Stimulated activated CD4-positive, alpha-beta T cell treated with anti-CD3 and anti-CD28 coated beads, Interleukin-4, amount 100 ng/mL, for 48 hours (primary cell): ENCODE measurements around the gene AIRE.

Experiments used
- DNase-seq, 2 donors: peaks; one replicate each; pipeline ENCODE4 v3.0.0-alpha.2; 2020; ENCODE audit warnings: low read depth in 2 of 2

The AIRE gene

DNA sequence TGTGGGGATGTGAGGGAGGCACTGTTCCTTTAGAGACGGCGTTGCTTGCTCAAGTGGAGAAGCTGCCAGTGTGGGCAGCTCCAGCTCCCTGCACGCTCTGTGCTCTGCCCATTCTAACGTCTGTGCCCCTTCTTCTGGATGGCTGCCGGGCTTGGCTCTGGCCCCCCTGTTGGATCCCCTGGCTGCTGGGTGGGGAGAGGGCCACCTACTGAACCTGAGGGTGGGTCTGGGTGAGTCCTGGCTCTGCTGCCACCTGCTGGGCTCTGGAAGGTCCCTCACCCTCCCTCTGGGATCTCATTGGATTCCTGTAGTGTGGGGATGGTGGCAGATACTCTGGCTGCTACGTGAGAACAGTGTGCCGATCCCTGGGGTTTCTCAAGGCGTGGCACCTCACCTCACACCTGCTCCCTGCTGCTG, 19.2 kb downstream of the AIRE start:
- peak; percentile 25 to 30 for DNase-seq

DNA sequence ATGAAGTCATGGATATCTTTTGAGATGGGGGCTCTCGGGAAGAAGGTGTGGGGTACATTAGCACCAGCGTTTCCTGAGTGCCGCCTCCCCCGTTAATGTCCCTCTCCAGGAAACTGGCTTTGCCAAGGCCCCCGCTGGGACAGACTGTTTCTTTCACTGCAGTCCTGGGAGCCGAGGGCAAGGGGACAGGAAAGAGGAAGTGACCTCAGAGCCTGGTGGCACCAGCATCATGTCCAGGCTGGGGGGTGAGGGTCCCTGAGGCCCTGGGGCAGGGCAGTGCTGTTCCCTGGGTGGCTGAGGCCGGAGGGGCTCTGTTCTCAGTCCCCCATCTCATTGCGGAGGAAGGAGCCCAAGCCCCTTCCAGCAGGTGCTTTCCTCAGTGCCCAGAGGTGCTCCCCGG, 20.0 kb downstream of the AIRE start:
- DNase-seq: no peak

DNA sequence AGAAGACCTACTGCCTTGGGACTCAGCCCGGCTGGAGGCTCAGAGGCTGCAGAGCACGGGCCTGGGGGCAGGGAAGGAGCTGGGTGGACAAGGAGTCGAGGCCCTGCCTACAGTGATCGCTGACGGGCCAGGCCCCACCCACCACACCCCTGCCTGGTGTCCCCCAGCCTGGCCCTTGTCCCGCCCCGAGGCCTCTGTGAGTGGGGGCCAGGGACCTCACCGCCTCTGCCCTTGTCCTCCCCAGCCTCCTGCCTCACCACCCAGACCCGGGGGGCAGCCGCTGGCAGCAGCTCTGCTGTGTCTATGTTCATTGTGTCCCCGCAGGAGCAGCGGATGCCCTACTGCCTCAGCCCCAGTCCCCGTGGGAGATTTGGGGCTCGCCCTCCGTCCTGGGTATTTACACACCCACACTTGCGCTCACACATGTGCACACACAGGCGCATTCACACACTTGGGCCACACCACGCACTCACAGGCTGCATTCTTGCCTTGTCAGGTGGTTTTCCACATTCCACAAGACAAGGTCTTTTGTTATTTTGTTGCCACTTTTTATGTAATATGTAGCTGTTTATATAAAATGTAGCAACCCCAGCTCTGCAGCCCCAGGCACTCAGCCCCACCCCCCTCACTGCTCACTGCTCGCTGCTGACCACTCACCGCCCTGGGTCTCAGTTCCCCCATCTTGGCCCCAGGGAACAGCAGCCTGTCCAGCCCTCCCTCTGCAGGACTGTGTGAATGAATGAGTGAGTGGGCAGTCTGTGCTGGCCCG, 21.4 kb downstream of the AIRE start:
- DNase-seq: no peak

DNA sequence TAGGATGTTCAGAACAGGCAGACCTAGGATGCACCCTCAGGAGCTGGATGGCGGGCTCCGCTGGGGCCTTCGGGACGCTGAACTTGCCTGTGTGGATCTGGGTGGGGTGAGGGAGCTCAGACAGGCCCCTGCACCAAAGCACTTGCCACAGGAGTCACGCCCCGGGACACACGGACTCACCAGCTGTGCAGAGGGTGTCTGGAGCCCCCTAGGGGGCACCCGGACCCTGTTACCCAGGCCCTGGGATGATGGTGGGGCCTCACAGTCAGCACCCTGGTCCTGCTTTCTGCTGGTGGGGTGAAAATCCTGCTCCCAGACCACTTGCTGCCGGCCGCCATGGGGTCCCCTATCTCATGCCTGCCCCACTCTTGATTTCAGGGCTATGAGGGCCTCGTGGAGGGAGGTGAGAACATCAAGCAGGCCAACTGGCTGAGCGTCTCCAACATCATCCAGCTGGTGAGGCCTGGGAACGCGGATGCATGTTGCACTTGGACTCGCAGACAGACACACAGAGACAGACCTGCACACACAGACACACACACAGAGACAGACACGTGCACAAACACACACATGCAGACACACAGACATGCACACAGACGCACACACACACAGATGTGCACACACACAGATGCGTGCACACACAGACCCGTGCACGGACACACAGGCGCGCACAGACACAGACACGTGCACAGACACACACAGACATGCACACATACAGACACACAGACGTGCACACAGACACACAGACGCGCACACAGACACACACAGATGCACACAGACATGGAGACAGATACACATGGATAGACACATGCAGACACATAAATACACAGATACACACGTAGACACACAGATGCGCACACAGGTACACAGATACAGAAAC, 25.2 kb downstream of the AIRE start:
- DNase-seq: no peak

DNA sequence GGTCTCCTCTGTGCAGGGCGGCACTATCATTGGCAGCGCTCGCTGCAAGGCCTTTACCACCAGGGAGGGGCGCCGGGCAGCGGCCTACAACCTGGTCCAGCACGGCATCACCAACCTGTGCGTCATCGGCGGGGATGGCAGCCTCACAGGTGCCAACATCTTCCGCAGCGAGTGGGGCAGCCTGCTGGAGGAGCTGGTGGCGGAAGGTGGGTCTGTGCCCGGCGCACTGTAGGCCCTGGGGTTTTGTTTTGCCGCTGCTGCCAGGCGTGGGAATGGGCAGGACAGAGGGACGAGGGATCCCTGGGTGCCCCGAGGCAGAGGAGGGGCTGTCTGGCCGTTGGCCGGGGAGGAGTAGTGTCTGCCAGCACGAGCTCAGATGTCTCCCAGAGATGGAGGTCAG, 26.4 kb downstream of the AIRE start:
- no peak for DNase-seq

DNA sequence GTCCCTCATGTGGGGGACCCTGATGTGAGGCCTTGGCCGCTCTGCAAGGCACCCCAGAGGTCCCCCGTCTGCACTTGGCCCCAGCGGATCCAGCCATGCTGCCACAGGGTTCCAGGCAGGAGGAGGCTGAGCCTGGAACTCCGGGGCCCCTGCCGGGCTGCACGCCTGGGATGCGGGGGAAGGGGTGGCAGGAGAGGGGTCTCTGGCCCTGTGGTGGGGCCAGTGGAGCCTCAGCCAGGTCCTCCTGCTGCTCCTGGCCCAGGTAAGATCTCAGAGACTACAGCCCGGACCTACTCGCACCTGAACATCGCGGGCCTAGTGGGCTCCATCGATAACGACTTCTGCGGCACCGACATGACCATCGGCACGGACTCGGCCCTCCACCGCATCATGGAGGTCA, 27.0 kb downstream of the AIRE start:
- no peak for DNase-seq

DNA sequence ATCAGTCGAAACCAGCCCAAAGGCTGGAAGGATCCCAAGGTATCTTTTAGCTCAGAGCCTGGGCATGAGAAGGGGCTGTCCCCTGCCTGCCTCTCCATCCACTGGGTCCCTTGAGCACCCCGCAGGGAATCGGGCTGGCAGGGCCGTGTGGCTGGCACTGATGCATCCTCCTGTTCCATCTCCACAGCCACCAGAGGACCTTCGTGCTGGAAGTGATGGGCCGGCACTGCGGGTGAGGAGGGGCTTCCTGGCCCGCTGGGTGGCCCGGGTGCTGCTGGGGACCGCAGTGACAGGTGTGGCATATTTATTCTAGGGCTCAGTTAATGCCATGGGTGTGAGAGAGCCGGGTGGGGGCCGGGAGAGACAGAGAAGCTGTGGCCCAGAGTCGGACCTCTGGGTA, 27.8 kb downstream of the AIRE start:
- DNase-seq: no peak

DNA sequence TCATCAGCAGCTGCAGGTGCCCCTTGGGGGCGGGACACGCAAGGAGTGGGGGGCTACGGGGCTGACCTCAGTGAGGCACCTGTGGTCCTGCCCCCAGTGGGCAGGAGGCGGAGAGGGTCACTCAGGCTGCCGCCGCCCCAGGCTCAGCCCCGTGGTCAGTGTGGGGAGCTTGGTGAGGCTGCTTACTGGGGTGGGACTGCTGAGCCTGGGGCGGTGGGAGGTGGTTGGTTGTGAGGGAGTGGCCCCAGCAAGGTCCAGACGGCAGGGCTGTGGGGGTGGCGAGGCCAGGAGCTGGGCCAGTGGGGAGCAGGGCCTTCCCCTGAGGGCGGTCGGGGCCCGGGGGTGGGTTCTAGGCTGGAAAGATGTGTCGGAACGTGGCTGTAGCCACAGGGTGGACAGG, 28.5 kb downstream of the AIRE start:
- DNase-seq: no peak

DNA sequence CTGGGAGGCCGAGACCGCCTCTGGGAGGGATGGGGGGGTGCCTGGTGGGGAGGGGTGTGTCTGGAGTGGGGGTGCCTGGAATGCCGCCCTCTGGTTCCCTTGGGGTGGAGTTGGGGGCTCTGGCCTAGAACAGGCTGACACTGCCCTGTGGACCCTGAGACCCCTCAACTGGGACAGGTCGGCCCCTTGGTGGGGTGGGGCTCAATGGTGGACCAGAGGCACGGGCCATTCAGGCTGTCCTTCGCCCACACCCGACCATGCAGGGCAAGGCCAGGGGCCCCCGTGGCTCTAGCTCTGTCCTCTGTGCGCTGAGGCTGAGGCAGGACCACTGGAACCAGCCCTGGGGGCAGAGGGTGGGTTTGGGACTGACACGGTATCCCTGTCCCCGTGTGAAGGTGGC, 28.9 kb downstream of the AIRE start:
- no peak for DNase-seq

DNA sequence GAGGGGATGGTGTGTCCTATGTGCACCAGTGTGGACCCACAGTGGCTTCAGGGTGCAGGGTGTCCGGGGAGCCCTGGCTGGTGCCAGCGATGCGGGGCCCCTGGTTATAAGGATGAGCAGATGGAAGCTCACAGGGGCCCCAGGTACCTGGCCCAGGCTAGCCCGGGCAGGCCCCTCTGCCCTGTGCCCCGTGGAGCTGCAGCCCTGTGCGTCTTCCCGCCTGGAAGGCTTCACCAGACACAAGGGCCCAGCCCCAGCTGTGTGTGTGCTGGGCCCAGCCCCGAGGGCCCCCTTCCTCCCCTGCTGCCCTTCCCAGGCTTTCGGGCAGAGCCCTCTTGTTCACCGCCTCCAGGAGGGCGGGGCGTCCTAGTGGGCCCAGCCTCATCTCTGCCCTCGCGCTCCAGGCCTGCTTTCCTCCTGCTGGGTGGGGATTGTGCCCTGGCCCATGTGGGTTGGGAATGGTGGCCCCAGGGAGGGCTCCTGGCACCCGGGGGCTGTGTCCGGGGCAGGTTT, 30.1 kb downstream of the AIRE start:
- no peak for DNase-seq

DNA sequence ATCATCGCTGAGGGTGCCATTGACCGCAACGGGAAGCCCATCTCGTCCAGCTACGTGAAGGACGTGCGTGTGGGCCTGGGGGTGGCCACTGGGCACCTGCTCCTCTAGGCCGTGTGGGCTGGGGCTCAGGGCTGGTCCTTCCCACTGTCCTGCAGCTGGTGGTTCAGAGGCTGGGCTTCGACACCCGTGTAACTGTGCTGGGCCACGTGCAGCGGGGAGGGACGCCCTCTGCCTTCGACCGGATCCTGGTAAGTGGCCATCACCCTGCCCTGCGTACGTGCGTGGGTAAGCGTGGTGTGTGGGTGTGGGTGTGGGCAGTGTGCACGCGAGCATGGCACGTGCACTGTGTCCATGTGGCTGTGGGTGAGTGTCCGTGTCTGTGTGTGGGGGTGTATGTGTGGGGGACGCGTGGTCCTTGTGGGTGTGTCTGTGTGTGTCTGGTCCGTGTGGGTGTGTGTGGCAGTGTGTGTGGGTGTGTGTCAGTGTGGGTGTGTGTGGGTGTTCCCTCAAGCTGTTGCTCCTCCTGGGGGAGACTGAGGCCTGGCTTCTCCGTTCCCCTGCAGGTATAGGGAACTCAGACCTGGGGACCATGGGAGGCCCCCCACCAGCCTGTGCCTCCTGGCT, 30.7 kb downstream of the AIRE start:
- no peak for DNase-seq

DNA sequence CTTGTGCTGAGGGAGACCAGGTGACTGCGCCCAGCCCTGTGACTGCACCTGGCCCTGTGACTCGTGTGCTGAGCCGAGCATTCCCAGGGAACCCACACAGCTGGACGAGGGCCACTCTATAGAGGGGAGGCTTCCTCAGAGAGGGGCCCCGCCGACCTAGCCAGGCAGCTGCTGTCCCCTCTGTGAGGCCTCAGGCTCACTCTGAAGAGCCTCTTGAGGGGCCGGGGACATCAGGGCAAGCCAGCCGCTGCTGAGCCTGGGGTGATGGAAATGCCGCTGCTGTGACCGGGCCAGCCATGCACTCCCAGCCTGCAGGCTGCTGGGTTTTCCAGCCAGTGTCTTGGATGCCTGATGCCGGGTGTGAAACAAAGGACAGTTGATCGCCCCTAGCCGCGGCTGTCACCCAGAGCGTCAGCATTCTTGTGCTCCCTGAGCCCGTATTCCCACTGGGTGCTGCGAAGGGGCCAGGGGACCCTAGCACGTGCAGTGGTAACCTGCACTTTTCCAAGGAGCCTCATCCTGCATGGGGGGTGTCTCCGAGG, 31.6 kb downstream of the AIRE start:
- DNase-seq: no peak

DNA sequence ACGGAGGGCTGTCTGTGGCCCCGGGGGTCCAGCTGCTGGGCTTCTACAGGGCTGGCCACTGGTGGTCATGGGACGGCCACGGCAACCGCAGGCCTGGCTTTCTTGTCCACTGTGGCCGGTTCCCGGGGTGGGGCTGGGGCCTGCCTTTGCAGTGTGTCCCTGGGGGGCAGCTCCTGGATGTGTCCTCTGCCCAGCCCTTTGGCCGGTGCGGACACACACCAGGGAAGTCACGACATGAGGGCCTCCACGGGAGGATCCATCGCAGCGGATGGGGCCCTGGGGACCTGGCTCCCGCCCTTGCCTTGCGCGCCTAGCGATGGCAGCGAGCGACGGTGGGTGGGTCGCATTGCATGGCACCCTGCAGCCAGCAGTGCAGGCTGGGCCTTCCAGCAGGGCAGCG, 32.2 kb downstream of the AIRE start:
- DNase-seq: no peak

DNA sequence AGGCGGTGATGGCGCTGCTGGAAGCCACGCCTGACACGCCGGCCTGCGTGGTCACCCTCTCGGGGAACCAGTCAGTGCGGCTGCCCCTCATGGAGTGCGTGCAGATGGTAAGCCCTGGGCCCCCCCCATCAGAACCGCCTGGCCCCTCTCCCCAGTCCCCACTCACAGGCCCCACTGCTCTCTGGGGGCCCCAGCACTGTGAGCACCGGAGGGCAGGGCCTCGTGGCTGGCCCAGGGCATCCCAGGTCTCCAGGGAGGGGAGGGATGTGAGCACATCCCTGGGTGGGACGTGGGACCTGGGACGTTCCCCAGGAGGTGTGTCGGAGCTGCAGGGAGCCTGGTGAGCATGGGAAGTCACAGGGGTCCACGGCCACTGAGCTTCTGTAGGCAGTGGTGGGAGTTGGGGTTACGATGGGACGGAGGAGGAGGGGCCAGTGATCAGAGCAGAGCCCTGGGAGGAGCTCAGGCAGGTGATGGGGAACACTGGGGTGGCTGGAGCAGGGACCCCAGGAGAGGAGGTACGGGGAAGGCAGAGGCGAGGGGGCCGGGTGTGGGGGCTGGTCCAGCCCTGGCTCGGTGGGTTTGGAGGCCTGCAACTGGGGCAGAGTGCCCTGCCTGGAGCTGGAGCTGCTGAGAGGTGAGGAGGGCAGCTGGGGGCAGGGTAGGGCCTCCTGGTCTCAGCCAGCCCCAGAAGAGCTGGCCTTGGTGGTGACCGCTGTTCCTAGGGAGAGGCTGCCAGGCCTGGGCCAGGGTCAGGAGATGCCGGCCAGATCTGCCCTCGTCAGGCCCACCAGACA, 33.0 kb downstream of the AIRE start:
- no peak for DNase-seq

DNA sequence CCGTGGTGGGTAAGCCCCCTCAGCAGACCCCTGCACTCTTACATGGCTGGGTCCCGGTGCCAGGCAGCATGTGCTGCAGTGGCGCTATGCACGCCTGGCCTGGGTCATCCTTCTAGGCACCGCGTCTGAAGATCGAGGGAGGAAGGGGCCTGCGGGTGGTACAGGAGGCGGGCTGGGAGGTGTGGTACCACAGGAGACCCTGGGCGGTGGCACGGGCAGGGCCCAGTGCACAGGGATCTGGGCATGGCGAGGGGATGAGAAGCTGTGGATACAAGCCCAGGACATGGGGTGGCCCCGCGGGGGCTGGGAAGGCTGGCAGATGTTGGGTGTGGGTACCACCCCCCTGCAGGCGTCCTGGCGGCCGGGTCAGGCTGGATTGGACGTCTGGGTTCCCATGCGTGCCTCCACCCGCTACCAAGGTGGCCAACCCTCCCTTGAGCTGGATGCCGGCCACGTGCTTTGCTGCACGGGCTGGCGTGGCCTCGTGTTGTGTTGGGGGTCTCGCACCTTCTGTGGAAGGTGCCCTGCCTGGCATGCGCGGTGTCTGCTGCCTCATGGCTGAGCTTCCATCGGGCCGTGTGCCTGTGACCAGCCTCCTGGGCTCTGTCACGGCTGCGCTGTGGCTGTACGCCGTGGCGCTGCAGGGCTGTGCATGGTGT, 33.9 kb downstream of the AIRE start:
- DNase-seq: no peak

DNA sequence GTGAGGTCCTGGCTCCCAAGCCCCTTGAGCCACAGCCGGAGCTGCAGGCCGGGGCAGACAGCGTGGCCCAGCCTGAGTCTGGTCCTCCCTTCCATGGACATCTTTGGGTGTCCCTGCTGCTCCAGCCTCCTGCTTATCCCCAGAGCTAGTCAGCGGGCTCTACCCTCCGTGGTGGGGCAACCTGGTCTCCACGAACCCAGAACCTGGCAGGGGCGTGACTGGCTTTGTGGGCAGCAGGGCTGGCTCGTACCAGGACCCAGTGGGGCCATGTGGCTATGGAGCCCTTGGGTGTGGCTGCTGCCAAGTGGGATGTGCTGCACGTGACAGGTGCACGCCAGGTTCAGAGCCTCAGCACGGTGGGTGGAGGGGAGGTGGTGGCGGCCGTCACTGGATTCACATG, 35.2 kb downstream of the AIRE start:
- no peak for DNase-seq

DNA sequence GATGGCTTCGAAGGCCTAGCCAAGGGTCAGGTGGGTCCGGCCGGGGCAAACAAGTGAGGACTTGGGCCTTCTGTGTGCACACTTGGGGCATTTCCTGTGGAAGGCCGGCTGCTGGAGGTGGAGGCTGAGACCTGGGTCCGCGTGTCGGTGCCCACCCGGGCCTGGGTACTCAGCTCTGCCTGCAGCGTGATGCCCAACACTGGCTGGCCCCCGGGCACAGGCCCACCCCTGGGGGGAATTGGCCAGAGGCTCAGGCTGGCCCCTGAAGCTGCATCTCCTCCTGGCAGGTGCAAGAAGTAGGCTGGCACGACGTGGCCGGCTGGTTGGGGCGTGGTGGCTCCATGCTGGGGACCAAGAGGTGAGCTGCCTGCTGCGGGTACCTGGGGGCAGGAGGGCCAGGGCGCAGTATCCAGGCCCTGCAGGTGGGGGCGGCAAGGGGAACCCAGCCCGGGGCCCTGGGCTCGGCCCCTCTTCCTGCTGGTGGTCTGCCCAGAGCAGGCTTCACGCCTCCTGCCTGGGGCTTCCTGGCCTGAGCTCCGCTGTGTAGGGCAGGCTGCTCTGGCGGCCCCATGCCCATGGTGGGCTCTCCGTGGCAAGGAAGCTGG, 36.3 kb downstream of the AIRE start:
- DNase-seq: no peak

DNA sequence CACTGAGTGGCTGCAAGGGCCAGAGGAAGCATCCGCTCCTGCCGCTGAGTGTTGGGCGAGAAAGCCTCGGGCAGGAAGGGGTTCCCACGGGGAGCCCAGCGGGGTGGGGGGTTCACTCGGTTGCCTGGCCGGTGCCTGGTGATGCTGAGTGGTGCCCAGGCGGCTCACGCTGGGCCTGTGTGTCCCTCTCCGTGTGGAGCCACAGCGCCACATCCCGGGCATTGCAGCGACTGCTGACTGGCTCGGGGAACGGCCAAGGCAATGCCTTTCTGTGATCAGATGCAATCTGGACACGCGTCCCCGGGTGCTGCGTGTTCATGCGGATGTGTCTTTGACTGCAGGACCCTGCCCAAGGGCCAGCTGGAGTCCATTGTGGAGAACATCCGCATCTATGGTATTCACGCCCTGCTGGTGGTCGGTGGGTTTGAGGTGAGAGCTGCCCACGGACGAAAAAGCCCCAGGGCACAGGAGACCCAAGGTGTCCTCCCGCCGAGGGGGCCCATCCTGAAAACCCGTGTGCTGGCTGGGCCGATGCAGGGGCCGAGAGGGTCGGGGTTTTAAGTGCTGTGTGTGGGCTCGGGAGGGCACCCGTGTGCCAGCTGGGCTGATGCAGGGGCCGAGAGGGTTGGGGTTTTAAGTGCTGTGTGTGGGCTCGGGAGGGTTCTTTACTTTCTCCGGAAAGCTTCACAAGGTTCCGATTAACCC, 37.1 kb downstream of the AIRE start:
- DNase-seq: no peak

DNA sequence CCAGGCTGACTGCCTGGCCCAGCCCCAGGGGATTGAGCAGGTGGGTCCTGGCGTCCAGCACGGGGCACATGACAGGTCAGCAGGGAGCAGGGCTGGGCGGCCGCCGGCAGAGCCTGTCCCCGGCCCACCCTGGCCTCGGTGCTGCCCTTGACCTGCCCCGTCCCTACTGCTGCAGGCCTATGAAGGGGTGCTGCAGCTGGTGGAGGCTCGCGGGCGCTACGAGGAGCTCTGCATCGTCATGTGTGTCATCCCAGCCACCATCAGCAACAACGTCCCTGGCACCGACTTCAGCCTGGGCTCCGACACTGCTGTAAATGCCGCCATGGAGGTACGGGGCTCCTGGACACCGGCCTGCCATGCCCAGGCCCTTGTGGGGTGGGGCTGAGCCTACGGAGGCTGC, 37.9 kb downstream of the AIRE start:
- no peak for DNase-seq
